Stimulated activated CD4-positive, alpha-beta T cell treated with anti-CD3 and anti-CD28 coated beads, Interleukin-15, amount 100 ng/mL, for 24 hours (primary cell): ENCODE data around the gene CAMK2D.

Experiments
- DNase-seq: peaks from one replicate; pipeline ENCODE4 v3.0.0-alpha.2; 2020

Gene CAMK2D

GRCh38 chr4:113420938-113421337 is 340.6 kb downstream of the CAMK2D start:
- no peak for DNase-seq

- DNase-seq: no peak
Observed at GRCh38 chr4:113419631-113420030, 341.9 kb downstream of the CAMK2D start.

GRCh38 chr4:113411496-113411938 is 350.0 kb downstream of the CAMK2D start:
- no peak for DNase-seq

GRCh38 chr4:113410686-113411085 is 350.9 kb downstream of the CAMK2D start:
- DNase-seq: no peak

GRCh38 chr4:113409181-113409580 is 352.4 kb downstream of the CAMK2D start:
- no peak for DNase-seq

GRCh38 chr4:113407409-113407808 is 354.1 kb downstream of the CAMK2D start:
- DNase-seq: no peak

- no peak for DNase-seq
Observed at GRCh38 chr4:113406723-113407016, 354.9 kb downstream of the CAMK2D start.

- DNase-seq: no peak
Observed at GRCh38 chr4:113405874-113406722, 355.4 kb downstream of the CAMK2D start.

- no peak for DNase-seq
Observed at GRCh38 chr4:113404841-113405240, 356.7 kb downstream of the CAMK2D start.

GRCh38 chr4:113404167-113404571 is 357.4 kb downstream of the CAMK2D start:
- DNase-seq: no peak
